ENCODE data around the gene AIM2. TPM values are rescaled to one million over a fixed set of nuclear protein-coding genes. Genes with fewer than 3 reads are reported as not detected.

AIM2 gene
- polyA plus RNA-seq, 2 of the 4 experiments (the other 2 are of a cell fraction), result not detected

- TF ChIP-seq MAX (IDR thresholded peaks at IDR 0.05) (no peak), RCOR1 (IDR thresholded peaks at IDR 0.05; ENCODE audit: low read depth, low read length) (no peak), TP53 (CRISPR knock-in tag; IDR thresholded peaks at IDR 0.05) (no peak)
Observed at GRCh38 chr1:159040893-159041724, 35.5 kb downstream of the AIM2 start (continued).

DNA sequence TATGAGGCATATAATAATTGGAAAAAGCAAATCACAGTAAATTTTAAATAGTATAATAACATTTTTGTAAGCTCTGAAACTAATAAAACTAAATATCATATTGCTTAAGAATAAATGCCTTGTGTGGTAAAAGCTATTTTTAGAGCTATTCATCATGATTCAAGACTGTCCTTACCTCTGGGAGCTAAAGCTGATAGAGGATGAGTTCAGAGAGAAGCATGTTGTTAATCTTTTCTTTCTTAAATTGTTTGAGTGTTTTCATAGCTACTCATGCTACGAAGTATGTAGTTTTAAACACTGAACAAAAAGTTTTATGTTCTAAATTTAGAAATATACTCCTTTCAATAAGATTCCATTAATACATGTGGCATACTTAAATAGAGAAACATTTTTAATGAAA is 36.4 kb downstream of the AIM2 start:
- no peak overlapping the region for H3K4me2 ChIP-seq
- POLR2A ChIA-PET, result no interaction called here

GRCh38 chr1:159030877-159031447 is 45.6 kb downstream of the AIM2 start:
- FAIRE-seq, result no peak
- ChIA-PET CTCF (interaction anchor here (1.5 kb wide), 1 partner anchor 33 kb away, joined by 3 read pairs; no protein-coding TSS in a partner anchor), POLR2A (no interaction called here)
- H3K4me2 ChIP-seq, result no peak overlapping the region
- no peak for ATAC-seq
- 53% methylated on average over 3 of the region's 3 CpGs for WGBS (ENCODE audit: missing lambda C conversion rate)
- H3K4me3 ChIP-seq, result no peak overlapping the region
- H3K27ac ChIP-seq, result no peak overlapping the region
- TF ChIP-seq NR3C1 (IDR thresholded peaks at IDR 0.05), result no peak
- TF ChIP-seq FOSL2 (IDR thresholded peaks at IDR 0.05), result no peak
- TF ChIP-seq FOSL2 (CRISPR knock-in tag; IDR thresholded peaks at IDR 0.05), result no peak
- TF ChIP-seq POLR2AphosphoS2 (conservative IDR thresholded peaks at IDR 0.05; ENCODE audit: low read length), result no peak
- TF ChIP-seq JUN (IDR thresholded peaks at IDR 0.05), result no peak
- TF ChIP-seq ZSCAN20 (CRISPR knock-in tag; IDR thresholded peaks at IDR 0.05), result no peak
- TF ChIP-seq MAFK (IDR thresholded peaks at IDR 0.05; ENCODE audit: partially characterized antibody), result no peak
- TF ChIP-seq ZNF302 (CRISPR knock-in tag; IDR thresholded peaks at IDR 0.05), result no peak
- TF ChIP-seq ATOH8 (CRISPR knock-in tag; IDR thresholded peaks at IDR 0.05; ENCODE audit: low read depth), result no peak
- TF ChIP-seq PBX3 (IDR thresholded peaks at IDR 0.05), result no peak
- no peak for TF ChIP-seq NPAS2 (CRISPR knock-in tag; IDR thresholded peaks at IDR 0.05; ENCODE audit: borderline replicate concordance)
- no peak for TF ChIP-seq RARB (CRISPR knock-in tag; IDR thresholded peaks at IDR 0.05)
- no peak for TF ChIP-seq HDAC2 (IDR thresholded peaks at IDR 0.05)
- no peak for TF ChIP-seq PHF8 (IDR thresholded peaks at IDR 0.05; ENCODE audit: borderline replicate concordance, low read depth)
- DNase-seq (ENCODE audit: low read depth in 1 of 2, low spot score in 1 of 2), result no peak
- no peaks in the 10 kb centered on the region for H3K9me3 ChIP-seq
- no peaks in the 10 kb centered on the region for H3K4me1 ChIP-seq

More for the DNA sequence above, 36.4 kb downstream of the AIM2 start:
- Histone ChIP-seq H3K27ac (no peak overlapping the region), H3K4me1 (no peaks in the 10 kb centered on the region), H3K9me3 (no peaks in the 10 kb centered on the region), H3K4me3 (no peak overlapping the region)
- WGBS (ENCODE audit: missing lambda C conversion rate), result 7% methylated on average over 1 of the region's 1 CpG
- CTCF ChIA-PET, result interaction anchor here (1.0 kb wide), 1 partner anchor 19 kb away, joined by 3 read pairs; no protein-coding TSS in a partner anchor
- ATAC-seq (no peak), FAIRE-seq (no peak), DNase-seq (ENCODE audit: low read depth in 1 of 2, low spot score in 1 of 2) (no peak)
- TF ChIP-seq ZSCAN20 (CRISPR knock-in tag; IDR thresholded peaks at IDR 0.05), result no peak
- TF ChIP-seq ESRRA (IDR thresholded peaks at IDR 0.05; ENCODE audit: borderline replicate concordance, low read length), result no peak
- TF ChIP-seq, protein P1, sequence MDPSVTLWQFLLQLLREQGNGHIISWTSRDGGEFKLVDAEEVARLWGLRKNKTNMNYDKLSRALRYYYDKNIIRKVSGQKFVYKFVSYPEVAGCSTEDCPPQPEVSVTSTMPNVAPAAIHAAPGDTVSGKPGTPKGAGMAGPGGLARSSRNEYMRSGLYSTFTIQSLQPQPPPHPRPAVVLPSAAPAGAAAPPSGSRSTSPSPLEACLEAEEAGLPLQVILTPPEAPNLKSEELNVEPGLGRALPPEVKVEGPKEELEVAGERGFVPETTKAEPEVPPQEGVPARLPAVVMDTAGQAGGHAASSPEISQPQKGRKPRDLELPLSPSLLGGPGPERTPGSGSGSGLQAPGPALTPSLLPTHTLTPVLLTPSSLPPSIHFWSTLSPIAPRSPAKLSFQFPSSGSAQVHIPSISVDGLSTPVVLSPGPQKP (IDR thresholded peaks at IDR 0.05; ENCODE audit: low read depth, low read length), result no peak
- TF ChIP-seq JUNB (IDR thresholded peaks at IDR 0.05), result no peak
- no peak for TF ChIP-seq FOSB (CRISPR knock-in tag; IDR thresholded peaks at IDR 0.05)
- no peak for TF ChIP-seq RFX5 (IDR thresholded peaks at IDR 0.05)
- TF ChIP-seq EP300 (IDR thresholded peaks at IDR 0.05), result no peak
- TF ChIP-seq REST (IDR thresholded peaks at IDR 0.05), result no peak
- TF ChIP-seq RARB (CRISPR knock-in tag; IDR thresholded peaks at IDR 0.05), result no peak

Data from A549 (cell line).